Inferior parietal cortex (tissue), 1 donor: Measurements from ENCODE around the gene TMOD2.

Experiments used
- DNase-seq: peaks from one replicate; pipeline ENCODE4 v3.0.0-alpha.2; 2016; ENCODE audit errors: extremely low spot score

Gene TMOD2

DNA sequence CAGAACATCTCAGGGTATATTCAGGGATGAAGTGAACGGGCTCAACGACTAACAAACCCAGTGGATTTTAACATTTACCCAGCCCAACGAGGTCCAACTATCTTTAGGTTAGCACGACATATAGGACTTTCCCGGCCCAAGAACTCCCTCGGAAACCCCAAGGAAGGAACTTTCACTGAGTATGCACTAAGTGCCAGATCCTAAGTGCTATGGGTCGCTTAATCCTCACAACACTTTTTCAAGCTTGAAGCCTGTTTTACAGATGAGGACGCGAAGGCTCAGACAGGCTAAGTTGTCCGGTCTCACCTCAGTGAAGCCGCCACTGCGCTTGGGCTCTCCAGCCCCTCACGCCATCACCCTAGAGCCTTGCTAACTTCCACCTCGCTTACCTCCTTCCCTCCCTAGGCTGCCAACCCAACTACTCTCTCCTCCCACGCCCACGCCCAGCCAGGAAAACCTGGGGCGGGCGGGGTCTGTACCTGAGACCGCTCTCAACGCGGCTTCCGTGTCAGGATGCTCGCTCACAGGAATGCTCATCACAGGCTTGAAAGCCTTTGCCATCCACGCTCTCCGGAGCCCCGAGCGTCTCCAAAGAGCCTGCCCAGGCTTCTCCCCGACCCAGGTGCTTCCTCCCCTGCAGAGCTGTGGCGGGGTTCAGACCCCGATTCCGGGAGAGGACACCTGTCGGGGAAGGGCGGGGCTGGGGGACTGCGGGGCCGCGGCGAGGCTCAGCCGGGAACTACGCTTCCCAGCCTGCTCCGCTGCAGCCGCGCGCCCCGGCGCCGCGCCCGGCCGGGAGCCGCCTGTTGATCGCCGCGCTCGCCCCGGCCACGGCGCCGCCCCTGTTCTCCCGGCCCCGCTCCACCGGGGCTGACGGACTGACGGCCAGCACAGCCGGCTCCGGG lies at the start of gene TMOD2:
TSS of gene TMOD2 (plus strand) at position 806 of the 905 bp plus-strand sequence. CDS start 14,845 bp downstream, outside the sequence.
- no peak for DNase-seq

DNA sequence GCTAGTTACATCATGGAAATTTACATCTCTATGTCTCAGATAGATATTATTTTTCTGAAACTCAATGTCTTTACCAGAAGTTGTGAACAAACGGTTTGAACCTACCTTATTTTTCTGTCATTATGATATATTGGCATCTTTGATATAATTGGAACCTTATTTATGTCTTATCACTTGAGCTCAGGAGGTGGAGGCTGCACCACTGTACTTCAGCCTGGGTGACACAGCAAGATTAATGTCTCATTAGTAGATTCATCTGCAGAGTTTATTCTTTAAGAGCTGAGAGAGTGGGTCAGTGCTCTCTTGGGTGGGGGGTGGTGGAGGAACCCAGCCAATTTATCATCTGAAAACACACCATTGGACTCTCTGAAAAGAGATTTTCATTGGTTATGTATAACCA lies 48.7 kb upstream of the TMOD2 start:
- DNase-seq: no peak

DNA sequence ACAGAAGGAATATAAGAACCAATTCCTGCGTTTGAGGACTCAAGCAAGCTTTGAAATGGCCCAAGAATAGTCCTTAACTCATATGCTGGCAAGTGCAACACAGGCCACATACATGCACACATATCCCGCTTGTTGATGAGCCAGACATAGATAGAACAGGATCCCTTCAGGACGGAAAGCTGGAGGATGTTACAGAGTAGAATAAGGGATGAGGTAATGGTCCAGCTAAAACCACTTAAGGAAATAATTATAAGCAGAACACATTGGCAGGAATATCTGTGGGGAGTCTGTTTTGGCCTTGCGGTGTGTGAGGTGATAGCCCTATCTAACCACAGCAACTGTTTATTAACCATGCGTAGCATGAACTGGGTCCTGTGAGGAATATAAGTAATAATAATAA lies 45.1 kb upstream of the TMOD2 start:
- DNase-seq: no peak

DNA sequence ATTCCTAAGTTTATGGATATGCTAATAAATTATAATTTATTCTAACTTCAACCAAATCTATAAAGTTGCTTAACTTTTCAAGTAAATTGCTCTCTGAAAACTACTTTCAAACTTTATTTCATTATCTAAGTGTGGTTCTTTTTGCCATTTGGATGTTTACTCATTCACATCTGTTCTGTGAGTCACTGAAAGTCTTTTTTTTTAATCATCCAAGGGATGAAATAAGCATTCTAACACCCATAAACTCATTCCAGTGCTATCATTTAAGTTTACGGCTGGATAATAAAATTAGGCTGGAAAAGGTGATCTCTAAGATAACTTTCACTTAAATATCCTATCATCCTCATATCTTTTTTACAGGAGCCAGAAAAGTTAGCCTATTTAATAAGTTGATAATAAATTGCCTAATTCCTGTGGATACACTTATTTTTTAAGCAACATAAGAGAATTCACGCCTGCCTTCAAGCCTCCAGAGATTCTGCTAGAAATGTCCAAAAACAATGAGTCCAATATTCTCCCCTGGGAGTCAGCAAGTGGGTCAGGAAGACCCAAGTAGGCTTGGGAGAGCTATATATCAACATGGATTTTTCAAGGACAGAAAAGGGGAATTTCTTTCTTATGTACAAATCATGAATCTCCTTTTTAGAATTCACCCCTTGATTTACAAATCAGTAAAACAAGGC lies 44.3 kb upstream of the TMOD2 start:
- no peak for DNase-seq

DNA sequence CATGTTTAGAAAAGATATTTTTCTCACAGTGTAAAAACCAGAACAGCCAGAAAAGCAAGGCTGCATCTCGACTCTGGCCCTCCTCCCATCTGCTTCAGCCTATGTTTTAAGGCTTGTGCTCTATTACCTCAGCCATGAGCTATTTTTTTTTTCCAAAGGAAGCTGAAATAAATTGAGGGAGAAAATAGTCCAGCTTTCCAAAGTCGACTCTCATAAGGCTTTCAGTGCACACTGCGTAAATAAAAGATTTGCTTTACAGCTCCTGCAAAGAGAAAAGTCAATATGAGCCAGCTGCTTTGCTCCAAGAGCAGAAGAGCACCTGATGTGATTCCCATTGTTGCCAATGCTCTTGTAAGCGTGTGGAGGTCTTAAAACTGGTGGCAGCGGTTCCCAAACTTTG lies 43.4 kb upstream of the TMOD2 start:
- no peak for DNase-seq

DNA sequence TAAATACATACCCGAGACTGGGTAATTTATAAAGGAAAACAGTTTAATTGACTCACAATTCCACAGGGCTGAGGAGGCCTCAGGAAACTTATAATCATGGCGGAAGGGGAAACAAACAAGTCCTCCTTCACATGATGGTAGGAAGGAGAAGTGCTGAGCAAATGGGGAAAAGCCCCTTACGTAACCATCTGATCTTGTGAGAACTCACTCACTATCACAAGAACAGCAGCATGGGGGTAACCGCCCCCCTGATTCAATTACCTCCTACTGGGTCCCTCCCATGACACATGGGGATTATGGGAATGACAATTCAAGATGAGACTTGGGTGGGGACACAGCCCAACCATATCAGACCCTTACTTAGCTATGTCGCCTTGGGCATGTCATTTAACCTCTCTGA lies 42.4 kb upstream of the TMOD2 start:
- no peak for DNase-seq

DNA sequence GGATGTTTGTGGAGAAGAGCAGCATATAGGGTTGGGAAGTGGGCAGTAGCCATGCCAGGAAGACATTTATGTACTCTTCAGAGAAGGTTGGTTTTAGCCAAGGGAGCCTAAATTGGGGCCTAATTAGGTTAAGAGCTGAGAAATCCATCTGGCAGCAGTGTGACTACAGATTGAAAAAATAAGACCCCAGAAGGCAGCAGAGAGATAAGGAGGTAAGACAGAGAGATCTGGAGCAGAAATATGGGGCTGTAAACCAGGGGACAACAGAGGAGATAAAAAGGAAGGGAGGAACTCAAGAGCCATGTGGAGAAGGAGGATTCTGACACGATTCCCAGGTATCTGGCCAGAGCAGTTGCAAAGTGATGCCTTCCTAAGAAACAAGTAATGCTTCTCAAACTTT lies 37.2 kb upstream of the TMOD2 start:
- no peak for DNase-seq

DNA sequence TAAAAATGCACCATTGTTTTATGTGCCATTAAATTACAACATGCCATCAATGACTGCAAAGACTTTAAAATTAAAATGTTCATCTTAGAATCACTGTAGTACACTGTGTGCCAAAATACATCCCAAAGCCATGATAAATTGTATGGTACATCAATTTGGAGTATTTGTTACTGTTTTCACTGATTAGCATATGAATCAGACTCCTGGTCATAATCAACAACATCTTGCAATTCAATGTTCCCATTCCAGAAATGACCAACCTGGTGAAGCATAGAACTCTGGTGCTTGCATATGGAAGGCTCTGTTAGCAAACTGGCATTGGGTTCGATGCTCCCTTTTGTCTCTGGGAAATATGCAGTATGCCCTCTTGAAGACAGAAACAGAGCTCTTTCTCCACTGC lies 36.5 kb upstream of the TMOD2 start:
- no peak for DNase-seq

DNA sequence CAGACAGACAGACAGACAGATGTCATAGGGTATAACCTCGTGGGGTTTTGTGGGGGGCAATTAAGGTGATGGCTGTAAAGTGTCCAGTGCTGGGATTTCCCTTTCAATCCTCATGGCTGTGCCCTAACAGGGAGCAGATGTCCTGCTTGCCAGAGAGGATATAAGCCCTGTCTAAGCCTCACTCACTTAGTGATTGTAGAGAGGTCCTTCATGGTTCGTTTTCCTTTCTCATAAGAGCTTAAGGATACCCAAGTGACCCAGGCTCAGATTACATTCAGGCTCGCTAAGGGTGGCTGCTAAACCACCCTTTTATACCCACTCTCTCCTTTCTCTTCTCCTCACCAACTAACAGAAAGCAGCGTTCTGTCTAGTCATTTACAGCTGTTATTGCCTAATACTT lies 33.2 kb upstream of the TMOD2 start:
- DNase-seq: no peak

DNA sequence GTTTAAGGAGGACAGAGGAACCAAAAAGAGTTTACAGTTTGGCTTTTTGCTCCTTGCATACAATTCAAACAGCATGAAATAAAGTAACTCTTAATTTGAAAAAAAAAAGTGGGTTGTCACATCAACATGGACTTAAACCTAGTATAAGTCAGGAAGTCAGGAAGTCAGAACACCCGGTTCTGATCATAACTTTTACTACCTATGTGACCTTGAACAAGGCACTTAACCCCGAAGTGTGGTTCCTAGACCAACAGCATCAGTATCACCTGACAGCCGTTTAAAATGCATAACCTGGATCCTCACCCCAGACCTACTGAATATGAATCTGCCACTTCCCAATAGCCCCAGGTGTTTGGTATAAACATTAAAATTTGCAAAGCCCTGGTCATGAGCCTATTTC lies 32.7 kb upstream of the TMOD2 start:
- DNase-seq: no peak

DNA sequence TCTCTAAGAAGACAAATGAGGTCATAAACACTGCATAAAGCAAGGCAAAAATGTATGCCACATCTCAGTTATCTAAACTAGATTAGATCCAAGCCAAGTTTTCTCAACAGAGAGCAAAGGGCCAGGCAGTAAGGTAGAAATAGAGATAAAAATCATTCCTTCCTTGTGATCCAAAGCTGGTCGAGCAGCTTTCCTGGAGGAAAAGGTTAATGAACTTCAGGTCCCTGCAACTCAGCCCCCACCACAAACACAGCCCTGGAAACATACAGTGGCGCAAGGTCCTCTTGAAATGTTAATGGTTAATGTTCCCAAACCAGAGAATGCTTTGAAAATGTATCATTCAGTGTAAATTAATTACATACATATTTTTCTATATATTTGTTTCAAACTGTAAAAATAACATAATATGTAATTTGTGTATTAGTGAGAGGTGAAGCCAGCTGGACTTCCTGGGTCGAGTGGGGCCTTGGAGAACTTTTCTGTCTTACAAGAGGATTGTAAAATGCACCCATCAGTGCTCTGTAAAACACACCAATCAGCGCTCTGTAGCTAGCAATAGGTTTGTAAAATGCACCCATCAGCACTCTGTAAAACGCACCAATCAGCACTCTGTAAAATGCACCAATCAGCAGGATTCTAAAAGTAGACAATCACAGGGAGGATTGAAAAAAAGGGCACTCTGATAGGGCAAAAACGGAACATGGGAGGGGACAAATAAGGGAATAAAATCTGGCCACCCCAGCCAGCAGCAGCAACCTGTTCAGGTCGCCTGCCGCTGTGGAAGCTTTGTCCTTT lies 31.0 kb upstream of the TMOD2 start:
- no peak for DNase-seq

DNA sequence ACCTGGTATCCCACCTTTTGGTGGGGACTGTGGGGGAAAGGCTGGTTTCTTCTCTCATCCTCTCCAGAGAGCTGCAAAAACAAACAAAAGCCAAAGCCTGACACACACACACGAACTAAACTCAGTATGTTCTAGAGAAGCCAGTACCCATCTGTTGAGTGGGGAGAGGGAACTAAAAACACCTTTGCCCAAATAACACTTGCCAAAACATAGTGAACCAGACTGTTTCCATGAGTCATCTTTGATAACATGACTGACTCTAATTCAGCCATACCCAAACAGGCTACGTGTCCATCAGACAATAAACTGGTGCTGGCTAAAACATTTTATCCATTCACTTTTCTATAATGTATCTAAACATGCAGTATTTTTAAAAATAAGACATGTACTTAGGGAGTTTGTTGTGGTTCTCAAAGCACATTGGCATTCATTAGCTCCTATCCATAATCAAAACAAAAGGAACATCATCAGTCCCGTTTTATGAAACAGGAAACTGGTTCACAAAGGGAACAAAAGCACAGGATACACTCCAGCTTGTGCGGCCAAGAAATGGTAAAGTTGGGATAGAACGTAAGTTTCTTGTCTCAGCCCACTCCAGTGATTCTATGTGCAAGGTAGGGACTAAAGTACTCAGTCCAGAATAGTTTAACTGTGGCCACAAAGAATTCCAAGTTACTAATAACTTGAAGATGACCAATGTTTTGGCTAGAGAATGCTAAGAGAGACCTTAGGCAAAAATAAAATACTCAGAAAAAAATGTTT lies 30.0 kb upstream of the TMOD2 start:
- no peak for DNase-seq

DNA sequence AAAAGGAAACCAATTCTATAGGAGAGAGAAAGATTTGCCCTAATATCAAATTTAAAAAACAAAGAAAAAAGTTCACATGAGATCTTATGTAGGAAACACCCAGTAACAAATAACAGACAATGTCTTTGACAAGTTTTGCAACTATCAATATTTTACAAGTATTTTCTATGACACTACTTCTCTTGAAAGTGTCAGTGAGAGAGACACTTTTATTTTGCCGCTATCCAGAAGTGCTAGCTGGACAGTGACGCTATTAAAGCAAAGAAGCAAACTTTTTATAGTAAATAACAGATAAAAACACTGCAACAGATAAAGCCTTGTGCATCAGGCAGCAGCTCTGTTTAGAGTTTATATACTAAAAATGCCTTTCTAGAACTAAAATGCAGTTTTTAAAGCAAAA lies 27.2 kb upstream of the TMOD2 start:
- DNase-seq: no peak

DNA sequence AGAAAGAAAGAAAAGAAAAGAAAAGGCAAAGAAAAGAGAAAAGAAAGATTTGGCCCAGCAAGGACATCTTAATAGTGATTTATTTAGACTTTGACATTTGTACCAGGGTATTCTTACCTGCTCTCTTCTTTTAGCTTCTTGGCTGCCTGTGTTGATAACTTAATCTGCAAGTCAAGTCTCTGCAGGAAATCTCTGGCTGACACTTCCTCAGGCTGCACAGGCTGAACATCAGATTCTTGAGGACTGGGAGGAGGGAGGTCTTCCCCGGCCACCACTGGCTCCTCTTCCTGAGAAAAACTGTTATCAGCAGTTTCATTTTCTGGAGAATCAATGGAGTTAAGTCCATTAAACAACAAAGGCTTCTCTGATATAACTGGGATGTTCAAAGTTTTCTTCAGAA lies 26.7 kb upstream of the TMOD2 start:
- DNase-seq: no peak

DNA sequence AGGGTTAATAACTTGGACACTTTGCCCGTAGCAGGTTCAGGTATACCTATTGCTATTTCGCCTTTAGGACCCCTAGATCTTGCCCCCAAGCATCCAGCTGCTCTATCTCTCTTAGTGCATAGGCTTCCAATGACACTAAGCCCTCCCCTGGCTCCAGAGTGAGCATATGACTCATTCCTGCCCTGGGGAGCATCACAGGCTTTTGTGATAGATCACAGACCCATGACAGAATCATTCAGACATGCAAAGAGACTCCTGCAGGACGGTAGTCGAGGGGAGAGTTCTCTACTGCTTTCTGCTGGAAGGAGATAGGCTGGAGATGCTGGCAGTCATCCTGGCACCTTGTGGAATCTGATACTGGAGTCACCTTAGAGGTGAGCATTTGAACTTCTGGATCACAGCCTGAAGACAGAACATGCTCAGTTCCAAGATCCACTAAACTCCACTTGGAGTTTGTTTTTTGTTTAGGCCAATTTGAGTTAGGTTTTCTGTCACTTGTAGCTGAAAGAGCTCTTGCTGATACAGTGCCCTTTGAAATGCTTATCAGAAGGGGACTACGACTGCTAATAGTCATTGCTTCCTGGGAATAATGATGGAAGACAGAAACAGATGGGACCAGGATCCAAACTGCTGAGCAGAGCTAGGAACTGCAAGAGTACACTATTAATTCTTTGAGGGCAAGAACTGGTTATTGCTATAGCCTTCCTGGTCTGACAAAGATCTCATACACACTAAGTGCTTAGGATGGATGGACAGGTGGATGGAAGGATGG lies 24.9 kb upstream of the TMOD2 start:
- no peak for DNase-seq

DNA sequence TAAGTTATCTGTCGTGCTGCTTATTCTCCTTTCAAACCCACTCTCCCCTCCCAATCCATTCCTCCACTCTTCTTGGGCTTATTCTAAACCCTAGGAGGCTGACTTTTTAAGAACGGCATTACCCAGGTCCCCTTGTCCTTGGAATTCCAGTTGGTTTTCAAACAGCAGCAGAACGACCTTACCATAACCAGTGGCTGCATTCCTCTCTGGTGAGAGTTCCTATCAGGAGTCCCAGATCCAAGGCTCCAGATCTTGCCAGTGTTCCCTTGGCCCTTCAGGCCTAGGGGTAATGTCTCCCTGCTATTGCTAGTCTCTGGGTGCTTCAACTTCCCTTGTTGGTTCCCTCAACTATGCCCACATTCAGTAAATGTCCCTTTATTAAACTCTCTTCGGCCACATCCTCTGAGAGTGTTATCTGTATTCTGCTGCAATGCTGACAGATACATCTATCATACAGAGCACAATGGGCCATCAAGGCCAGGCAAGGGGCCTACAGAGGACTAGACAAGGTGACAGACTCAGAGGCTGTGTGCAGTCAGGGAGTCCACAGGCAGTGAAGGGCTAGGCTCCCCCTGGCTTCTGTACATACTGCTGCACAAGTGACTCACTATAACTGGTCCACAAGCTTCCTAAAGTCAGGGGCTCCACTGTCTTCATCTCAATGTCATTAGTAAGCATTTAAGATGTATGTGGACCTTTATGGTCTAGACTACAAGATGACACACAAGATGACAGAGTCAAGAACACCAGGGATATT lies 24.1 kb upstream of the TMOD2 start:
- DNase-seq: no peak

DNA sequence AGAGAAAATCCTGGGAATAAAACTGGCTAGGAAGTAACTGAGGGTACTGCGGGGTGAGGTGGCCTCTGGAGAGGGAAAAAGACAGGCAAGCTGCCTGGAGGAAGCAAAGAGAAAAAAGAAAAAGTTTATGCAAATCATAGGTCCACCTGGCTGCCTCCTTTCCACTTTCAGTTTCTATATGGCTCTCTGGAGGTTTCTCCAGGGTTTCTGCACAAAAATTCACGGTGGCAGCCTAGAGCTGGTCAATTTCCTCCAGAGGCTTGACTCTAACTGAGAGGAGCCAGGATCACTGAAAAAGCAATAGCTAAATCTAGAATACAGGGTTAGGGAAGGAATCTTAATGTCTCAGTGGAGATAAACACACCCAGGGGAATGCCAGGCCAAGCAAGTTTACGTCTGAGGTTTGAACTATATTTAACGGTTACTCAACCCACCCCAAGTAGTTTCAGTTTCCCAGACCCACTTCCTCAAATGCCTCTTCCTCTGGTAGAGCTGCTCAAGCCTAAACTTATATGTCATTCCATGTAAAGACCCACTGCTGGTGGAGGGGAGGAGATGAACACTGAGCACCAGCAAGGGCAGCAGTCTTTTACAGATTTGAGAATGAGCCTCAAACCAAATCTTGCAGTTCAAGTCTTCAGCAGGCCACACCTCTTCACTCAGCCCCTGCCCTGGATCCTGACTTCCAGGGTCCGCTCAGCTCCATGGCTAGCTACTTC lies 19.7 kb upstream of the TMOD2 start:
- no peak for DNase-seq

DNA sequence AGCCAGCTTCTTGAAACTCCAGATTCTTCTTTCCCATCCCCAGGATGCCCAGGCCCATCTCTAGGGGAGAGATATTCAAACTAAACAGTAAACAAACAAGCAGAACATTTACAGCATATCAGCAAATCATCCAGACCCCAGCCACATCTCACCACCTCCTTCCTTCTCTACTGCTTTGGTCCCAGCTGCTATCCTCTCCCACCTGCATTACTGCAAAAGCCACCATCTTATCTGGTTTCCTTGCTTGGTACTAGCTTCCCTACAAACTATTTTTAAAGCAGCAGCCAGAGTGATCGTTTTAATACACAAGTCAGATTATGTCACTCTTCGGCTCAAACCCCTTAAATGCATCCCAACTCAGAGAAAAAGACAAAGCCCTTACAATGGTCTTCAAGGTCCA lies 18.8 kb upstream of the TMOD2 start:
- DNase-seq: no peak

DNA sequence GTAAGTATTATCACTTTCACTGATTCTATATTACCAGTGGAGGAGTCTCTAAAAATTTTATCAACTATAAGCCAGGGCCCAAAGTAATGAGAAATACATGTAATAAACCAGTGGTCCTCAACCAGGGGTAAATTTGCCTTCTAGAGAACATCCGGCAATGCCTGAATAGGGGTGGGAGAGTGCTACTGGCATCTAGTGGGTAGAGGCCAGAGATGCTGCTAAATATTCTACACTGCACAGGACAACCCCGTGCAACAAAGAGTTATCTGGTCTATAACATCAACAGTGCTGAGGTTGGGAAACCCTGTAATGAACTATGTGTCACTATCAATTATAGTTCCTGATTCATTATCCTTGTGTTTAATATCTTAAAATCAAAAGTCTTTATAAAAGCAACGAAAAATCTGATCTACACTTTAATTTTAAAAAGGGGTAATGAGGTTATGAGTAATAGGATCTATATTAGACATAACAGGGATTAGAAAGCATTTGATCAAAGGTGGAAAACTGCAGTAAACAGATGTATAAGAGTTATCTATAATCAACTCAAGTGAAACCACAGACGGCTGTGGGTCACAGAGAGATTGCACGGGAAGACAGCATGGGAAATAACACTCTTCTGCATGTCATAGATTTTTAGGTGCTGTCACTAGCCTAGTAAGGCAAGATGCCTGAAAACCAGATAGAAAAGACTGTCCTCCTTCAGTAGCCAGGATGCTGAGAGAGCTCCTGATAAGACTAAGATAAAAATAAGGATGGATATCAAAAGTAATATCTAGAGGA lies 16.0 kb upstream of the TMOD2 start:
- DNase-seq: no peak
